RCC 7860 (cell line): ENCODE measurements around the gene ZMYND10.

ENCODE experiments used
- DNase-seq: peaks from one replicate; pipeline ENCODE4 v3.0.0-alpha.2; 2015; ENCODE audit warnings: low spot score
- FAIRE-seq: peaks from 2 replicates; lab custom pipeline; 2012; peaks lifted over from hg19 to GRCh38; lab: Jason Lieb, UNC

Gene ZMYND10

GRCh38 chr3:50371133-50371685, 25.7 kb upstream of the ZMYND10 start:
- DNase-seq (no peak), FAIRE-seq (no peak)

GRCh38 chr3:50370594-50370993, 25.1 kb upstream of the ZMYND10 start:
- DNase-seq, result no peak
- FAIRE-seq, result no peak

- DNase-seq (no peak), FAIRE-seq (no peak)
Observed at GRCh38 chr3:50369012-50369670, 23.6 kb upstream of the ZMYND10 start.

GRCh38 chr3:50365842-50366220, 20.3 kb upstream of the ZMYND10 start:
- FAIRE-seq (no peak), DNase-seq (no peak)

GRCh38 chr3:50365080-50365841, 19.7 kb upstream of the ZMYND10 start:
- DNase-seq, result peak; percentile 3
- no peak for FAIRE-seq

- no peak for DNase-seq
- FAIRE-seq, result no peak
Observed at GRCh38 chr3:50364573-50365079, 19.1 kb upstream of the ZMYND10 start.

GRCh38 chr3:50359760-50360110, 14.2 kb upstream of the ZMYND10 start:
- FAIRE-seq (no peak), DNase-seq (no peak)

GRCh38 chr3:50358911-50359759, 13.6 kb upstream of the ZMYND10 start, which contains the start of gene TMEM115:
Gene TMEM115, minus strand, starts transcription at chr3:50359521. Its CDS starts 458 bp downstream, at chr3:50359063.
- FAIRE-seq (peak; percentile 84), DNase-seq (peak; percentile 95)

GRCh38 chr3:50358355-50358910, 12.9 kb upstream of the ZMYND10 start:
- DNase-seq (no peak), FAIRE-seq (no peak)

GRCh38 chr3:50357481-50357880, 11.9 kb upstream of the ZMYND10 start:
- DNase-seq, result no peak
- FAIRE-seq, result no peak

GRCh38 chr3:50356553-50356952, 11.0 kb upstream of the ZMYND10 start:
- FAIRE-seq (no peak), DNase-seq (no peak)

GRCh38 chr3:50355829-50356552, 10.5 kb upstream of the ZMYND10 start:
- FAIRE-seq, result no peak
- DNase-seq, result no peak

- DNase-seq (no peak), FAIRE-seq (no peak)
Observed at GRCh38 chr3:50354850-50355249, 9.3 kb upstream of the ZMYND10 start.

- DNase-seq, result no peak
- FAIRE-seq, result no peak
Observed at GRCh38 chr3:50354186-50354764, 8.7 kb upstream of the ZMYND10 start.

GRCh38 chr3:50353245-50354004, 7.9 kb upstream of the ZMYND10 start:
- no peak for DNase-seq
- no peak for FAIRE-seq

GRCh38 chr3:50352781-50353180, 7.2 kb upstream of the ZMYND10 start:
- FAIRE-seq (no peak), DNase-seq (peak; percentile 65)

GRCh38 chr3:50351323-50351697, 5.8 kb upstream of the ZMYND10 start:
- no peak for FAIRE-seq

GRCh38 chr3:50350527-50351322, 5.2 kb upstream of the ZMYND10 start, which contains the start of the genes CYB561D2 and NPRL2:
Gene CYB561D2, plus strand, starts transcription at chr3:50350862. Its CDS starts 572 bp downstream, at chr3:50351434.
Gene NPRL2, minus strand, starts transcription at chr3:50350775. Its CDS starts 123 bp downstream, at chr3:50350652.
- no peak for FAIRE-seq
- peak; percentile 80 for DNase-seq

More at GRCh38 chr3:50351323-50351697, 5.8 kb upstream of the ZMYND10 start:
- DNase-seq, result no peak
